ENCODE measurements around the gene DUS1L. TPM values are rescaled to one million over a fixed set of nuclear protein-coding genes. Genes with fewer than 3 reads are reported as not detected.

DUS1L gene
- polyA plus RNA-seq, 2 of the 4 experiments (the other 2 are of a cell fraction): 48.1 to 83.6 TPM

GRCh38 chr17:82087961-82088837 lies 22.6 kb upstream of the DUS1L start:
- DNase-seq (ENCODE audit: low read depth in 1 of 2, low spot score in 1 of 2) (no peak), FAIRE-seq (no peak), ATAC-seq (no peak)
- Histone ChIP-seq H3K4me3 (no peak overlapping the region), H3K4me2 (no peak overlapping the region), H3K27ac (no peak overlapping the region), H3K4me1 (no peaks in the 10 kb centered on the region), H3K9me3 (no peaks in the 10 kb centered on the region)
- TF ChIP-seq PBX3 (IDR thresholded peaks at IDR 0.05) (no peak), JUN (IDR thresholded peaks at IDR 0.05) (0 out of 5 replicates have a peak, but pooled peaks of 1 of the 2 experiments have one; percentile 8)
- 96% methylated on average over 48 of the region's 48 CpGs for WGBS (ENCODE audit: missing lambda C conversion rate)
- ChIA-PET CTCF (interaction anchor here (1.3 to 2.8 kb wide), 3 partner anchors 10 to 58 kb away, joined by 3 to 11 read pairs (median 10); partner anchors contain the start of genes FASN and RAC3), POLR2A (interaction anchor here (2.5 kb wide), 1 partner anchor 10 kb away, joined by 9 read pairs; the partner anchor contains the start of gene FASN)

GRCh38 chr17:82086941-82087906 lies 21.6 kb upstream of the DUS1L start:
- no peaks in the 10 kb centered on the region for H3K4me1 ChIP-seq
- ChIA-PET POLR2A (interaction anchor here (1.5 to 2.5 kb wide), 2 partner anchors 10 to 11 kb away, joined by 3 to 9 read pairs; partner anchors contain the start of gene FASN), CTCF (interaction anchor here (0.6 to 2.8 kb wide), 4 partner anchors 8 to 57 kb away, joined by 4 to 11 read pairs (median 8); partner anchors contain the start of genes FASN and RAC3)
- TF ChIP-seq HES2 (IDR thresholded peaks at IDR 0.05): no peak
- TF ChIP-seq CHD2 (IDR thresholded peaks at IDR 0.05; ENCODE audit: low read length, partially characterized antibody): no peak
- TF ChIP-seq HOXA7 (CRISPR knock-in tag; IDR thresholded peaks at IDR 0.05): no peak
- TF ChIP-seq HMGXB4 (CRISPR knock-in tag; IDR thresholded peaks at IDR 0.05; ENCODE audit: borderline replicate concordance): no peak
- TF ChIP-seq CBX8 (IDR thresholded peaks at IDR 0.05): no peak
- no peak for TF ChIP-seq FOSB (CRISPR knock-in tag; IDR thresholded peaks at IDR 0.05)
- DNase-seq (ENCODE audit: low read depth in 1 of 2, low spot score in 1 of 2): no peak
- peak in 1 of 2 experiments; percentile 4; a peak in 2 of 6 replicates for ATAC-seq
- WGBS (ENCODE audit: missing lambda C conversion rate): 89% methylated on average over 37 of the region's 39 CpGs
- no peak overlapping the region for H3K4me2 ChIP-seq
- no peak overlapping the region for H3K4me3 ChIP-seq
- no peak overlapping the region for H3K27ac ChIP-seq
- FAIRE-seq: no peak
- no peaks in the 10 kb centered on the region for H3K9me3 ChIP-seq

- Histone ChIP-seq H3K4me1 (no peaks in the 10 kb centered on the region), H3K9me3 (no peaks in the 10 kb centered on the region), H3K4me2 (no peak overlapping the region), H3K27ac (no peak overlapping the region), H3K4me3 (no peak overlapping the region)
- DNase-seq (ENCODE audit: low read depth in 1 of 2, low spot score in 1 of 2) (no peak), ATAC-seq (peak in 1 of 2 experiments; percentile 2; a peak in 1 of 6 replicates), FAIRE-seq (no peak)
- TF ChIP-seq KDM1A (IDR thresholded peaks at IDR 0.05; ENCODE audit: low read depth) (no peak), HOXB5 (CRISPR knock-in tag; IDR thresholded peaks at IDR 0.05) (no peak), HDAC2 (IDR thresholded peaks at IDR 0.05) (no peak), HOXA7 (CRISPR knock-in tag; IDR thresholded peaks at IDR 0.05) (no peak), ZSCAN20 (CRISPR knock-in tag; IDR thresholded peaks at IDR 0.05) (no peak), EHMT2 (IDR thresholded peaks at IDR 0.05; ENCODE audit: low read depth) (no peak), POLR2AphosphoS2 (conservative IDR thresholded peaks at IDR 0.05; ENCODE audit: low read length) (0 out of 2 replicates have a peak, but pooled peaks have one; percentile 40)
- POLR2A ChIA-PET: interaction anchor here (1.5 kb wide), 1 partner anchor 9 kb away, joined by 3 read pairs; no protein-coding TSS in a partner anchor
- CTCF ChIA-PET: interaction anchor here (0.6 to 2.8 kb wide), 5 partner anchors 9 to 55 kb away, joined by 3 to 11 read pairs (median 6); partner anchors contain the start of genes FASN and RAC3
- 92% methylated on average over 12 of the region's 25 CpGs for WGBS (ENCODE audit: missing lambda C conversion rate)
These were observed 20.5 kb upstream of the DUS1L start for GRCh38 chr17:82085931-82086764.
